BE2C (cell line): Measurements from ENCODE around the gene NOP9. TPM values are rescaled to one million over a fixed set of nuclear protein-coding genes. Genes with fewer than 3 reads are reported as not detected.
A peak's percentile ranks its signal among the peaks of the same experiment; 100 is the strongest.

ENCODE experiments used
- DNase-seq: peaks from one replicate; pipeline ENCODE4 v3.0.0-alpha.2; 2020
- H3K27me3 ChIP-seq: fragments of 250-450 bp; sonication (Bioruptor Pico); 2 replicates; pipeline ENCODE4 v1.5.1; 2020; ENCODE audit warnings: mild to moderate bottlenecking
- H3K36me3 ChIP-seq: fragments of 250-450 bp; sonication (Bioruptor Pico); 2 replicates; pipeline ENCODE4 v1.5.1; 2020; ENCODE audit warnings: mild to moderate bottlenecking
- H3K4me1 ChIP-seq: fragments of 250-450 bp; sonication (Bioruptor Pico); 2 replicates; pipeline ENCODE4 v1.5.1; 2020
- H3K4me3 ChIP-seq: 2 replicates; pipeline ENCODE4 v1.5.1; 2011; ENCODE audit warnings: low read depth, low read length
- H3K9me3 ChIP-seq: fragments of 250-450 bp; sonication (Bioruptor Pico); 2 replicates; pipeline ENCODE4 v1.5.1; 2020
- CTCF ChIP-seq: IDR thresholded peaks from 2 replicates; pipeline ENCODE4 v1.5.1; 2012; ENCODE audit warnings: mild to moderate bottlenecking, low read depth, low read length
- polyA plus RNA-seq: library from polyadenylated mRNA; unstranded; fragments of >200 nt; gene quantifications from one replicate; pipeline ENCODE4 v1.2.1, GENCODE V29; 2012; ENCODE audit warnings: low read depth, missing spikeins; ENCODE audit not compliant: insufficient read length, insufficient read depth

NOP9 gene, protein sequence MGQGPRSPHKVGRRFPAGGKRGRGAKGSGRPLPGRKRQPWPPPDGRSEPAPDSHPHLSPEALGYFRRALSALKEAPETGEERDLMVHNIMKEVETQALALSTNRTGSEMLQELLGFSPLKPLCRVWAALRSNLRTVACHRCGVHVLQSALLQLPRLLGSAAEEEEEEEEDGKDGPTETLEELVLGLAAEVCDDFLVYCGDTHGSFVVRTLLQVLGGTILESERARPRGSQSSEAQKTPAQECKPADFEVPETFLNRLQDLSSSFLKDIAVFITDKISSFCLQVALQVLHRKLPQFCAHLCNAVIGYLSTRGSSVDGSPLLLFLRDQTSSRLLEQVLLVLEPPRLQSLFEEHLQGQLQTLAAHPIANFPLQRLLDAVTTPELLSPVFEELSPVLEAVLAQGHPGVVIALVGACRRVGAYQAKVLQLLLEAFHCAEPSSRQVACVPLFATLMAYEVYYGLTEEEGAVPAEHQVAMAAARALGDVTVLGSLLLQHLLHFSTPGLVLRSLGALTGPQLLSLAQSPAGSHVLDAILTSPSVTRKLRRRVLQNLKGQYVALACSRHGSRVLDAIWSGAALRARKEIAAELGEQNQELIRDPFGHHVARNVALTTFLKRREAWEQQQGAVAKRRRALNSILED
- polyA plus RNA-seq: 46.3 TPM

DNA sequence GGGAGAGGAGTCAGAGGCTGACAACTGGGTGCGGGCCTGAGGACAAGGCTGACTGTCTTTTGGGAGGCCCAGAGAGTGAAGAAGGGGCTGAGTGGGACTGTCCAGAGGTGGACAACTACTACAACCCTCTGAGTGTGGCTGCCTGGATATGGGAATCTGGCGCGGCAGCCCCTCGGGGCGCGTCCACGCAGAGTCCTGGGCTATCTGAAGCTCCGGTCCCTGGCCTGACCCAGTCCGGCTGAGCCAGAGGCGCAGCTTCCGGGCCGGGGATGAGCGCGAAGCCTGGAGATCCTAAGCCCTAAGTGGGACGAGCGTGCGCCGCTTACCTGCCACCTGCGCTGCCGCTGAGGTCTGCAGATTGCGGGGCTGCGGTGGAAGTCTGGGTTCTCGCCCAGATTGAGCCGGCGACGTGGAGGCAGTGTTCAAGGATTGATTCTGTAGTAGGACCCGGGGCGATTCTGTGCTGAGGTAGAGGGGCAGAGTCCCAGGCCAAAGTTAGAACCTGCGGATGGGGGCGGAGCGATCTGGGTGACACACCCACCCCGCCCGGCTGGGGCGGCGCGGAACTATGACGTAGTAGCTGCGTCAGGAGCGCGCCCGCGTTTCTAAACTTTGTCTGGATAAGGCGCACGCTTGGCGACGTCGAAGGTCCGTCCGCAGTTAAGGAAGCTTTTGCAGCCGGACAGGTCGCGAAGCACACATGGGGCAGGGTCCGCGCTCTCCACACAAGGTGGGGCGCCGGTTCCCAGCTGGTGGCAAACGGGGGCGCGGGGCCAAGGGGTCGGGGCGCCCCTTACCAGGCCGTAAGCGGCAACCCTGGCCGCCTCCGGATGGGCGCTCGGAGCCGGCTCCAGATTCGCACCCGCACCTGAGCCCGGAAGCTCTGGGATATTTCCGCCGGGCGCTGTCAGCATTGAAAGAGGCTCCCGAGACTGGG, at the start of gene NOP9, which contains the start of gene DHRS1:
Gene NOP9 (plus strand): TSS at position 596 of the 937 bp plus-strand sequence. CDS start 105 bp downstream, at position 701.
Gene DHRS1 (minus strand): TSS at position 526 of the 937 bp plus-strand sequence. CDS start 674 bp downstream, outside the sequence.
- Histone ChIP-seq H3K27me3 (no peaks in the 10 kb centered on the region), H3K4me3 (peak within 1 kb of the TSS; percentile 79), H3K4me1 (no peaks in the 10 kb centered on the region), H3K36me3 (peaks cover 22% of the 10 kb centered on the region), H3K9me3 (no peaks in the 10 kb centered on the region)
- no peak for TF ChIP-seq CTCF
- DNase-seq: peak; percentile 90

DNA sequence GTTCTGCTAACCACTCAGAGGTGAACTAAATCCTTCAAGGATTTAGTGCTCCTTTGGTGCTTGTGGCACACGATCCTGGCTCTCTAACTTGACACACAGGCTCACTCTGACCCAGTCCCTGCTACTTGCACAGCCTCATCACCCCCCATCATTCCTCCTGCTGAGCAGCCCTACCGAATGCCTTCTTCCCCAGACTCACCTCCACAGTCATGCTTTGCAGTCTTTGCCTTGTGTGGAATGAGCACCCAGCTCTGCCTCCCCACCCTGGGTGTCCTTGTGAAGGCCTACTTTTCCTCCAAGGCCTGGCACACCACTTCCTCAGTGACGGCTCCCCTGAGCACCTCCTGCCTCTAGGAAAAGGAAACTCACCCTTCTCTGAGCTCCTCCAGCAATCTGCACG, 49.3 kb upstream of the NOP9 start:
- TF ChIP-seq CTCF: no peak
- Histone ChIP-seq H3K36me3 (no peaks in the 10 kb centered on the region), H3K4me3 (no peak overlapping the region), H3K9me3 (no peaks in the 10 kb centered on the region), H3K27me3 (no peaks in the 10 kb centered on the region), H3K4me1 (no peaks in the 10 kb centered on the region)
- no peak for DNase-seq

DNA sequence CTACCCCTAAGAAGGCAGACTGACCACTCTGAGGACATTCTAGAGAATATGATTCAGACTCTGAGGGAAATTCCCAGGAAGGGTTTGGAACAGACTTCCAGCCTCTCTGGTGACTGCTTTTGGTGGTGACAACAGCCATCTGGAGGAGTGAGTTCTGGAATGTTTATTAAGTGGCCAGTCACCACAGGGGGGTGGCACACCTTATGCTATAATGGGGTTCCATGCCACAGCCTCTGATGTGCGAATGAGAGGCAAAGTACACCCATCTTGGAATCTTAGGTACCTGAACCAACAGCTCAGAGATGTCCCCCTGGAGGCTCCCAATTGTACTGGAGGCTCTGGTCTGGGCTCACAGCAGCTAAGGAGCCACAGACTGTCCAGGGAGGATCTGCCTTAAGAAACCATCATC, 47.8 kb upstream of the NOP9 start:
- DNase-seq: no peak
- Histone ChIP-seq H3K36me3 (no peaks in the 10 kb centered on the region), H3K27me3 (no peaks in the 10 kb centered on the region), H3K4me1 (no peaks in the 10 kb centered on the region), H3K4me3 (no peak overlapping the region), H3K9me3 (no peaks in the 10 kb centered on the region)
- TF ChIP-seq CTCF: no peak

DNA sequence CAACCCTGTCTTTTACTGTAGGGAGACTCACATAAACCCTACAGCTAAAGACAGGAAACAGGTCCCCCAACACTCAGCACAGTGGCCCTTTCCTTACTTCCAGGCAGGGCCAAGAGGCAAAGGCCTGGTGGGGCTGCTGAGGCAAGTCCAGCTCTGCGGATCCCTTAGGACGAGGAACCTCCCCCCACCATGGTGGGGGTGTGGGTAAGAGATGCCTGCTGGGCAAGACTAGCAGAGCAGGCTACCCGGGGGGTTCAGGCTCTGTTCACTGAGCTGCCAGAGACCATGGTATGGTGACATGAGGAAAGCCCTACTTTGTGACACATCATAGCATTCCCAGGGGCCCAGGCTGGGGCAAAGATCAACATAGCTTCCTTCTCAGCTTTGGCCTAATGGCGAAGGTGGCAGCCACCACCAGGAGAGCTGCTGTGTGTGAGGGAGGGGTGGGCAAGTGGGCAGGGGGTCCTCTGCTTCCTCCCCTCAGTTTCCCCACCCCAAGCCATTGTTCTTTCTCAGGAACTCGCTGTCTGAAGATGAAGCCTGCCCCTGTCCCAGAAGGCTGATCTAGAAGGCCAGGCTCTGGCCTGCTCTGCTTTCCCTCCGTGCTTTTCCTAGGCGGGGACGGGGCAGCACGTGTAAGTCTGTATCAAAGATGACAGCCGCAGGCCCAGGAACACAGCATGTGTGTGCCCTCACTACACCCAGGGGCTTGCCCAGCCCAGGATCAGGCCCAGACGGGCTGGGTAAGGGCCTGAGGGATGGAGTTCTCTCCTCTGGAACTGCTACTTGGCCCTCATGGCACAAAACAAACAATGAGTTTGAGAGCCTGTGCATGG, 47.1 kb upstream of the NOP9 start:
- no peaks in the 10 kb centered on the region for H3K9me3 ChIP-seq
- H3K4me3 ChIP-seq: no peak overlapping the region
- no peak for TF ChIP-seq CTCF
- no peaks in the 10 kb centered on the region for H3K27me3 ChIP-seq
- no peaks in the 10 kb centered on the region for H3K36me3 ChIP-seq
- DNase-seq: no peak
- no peaks in the 10 kb centered on the region for H3K4me1 ChIP-seq

DNA sequence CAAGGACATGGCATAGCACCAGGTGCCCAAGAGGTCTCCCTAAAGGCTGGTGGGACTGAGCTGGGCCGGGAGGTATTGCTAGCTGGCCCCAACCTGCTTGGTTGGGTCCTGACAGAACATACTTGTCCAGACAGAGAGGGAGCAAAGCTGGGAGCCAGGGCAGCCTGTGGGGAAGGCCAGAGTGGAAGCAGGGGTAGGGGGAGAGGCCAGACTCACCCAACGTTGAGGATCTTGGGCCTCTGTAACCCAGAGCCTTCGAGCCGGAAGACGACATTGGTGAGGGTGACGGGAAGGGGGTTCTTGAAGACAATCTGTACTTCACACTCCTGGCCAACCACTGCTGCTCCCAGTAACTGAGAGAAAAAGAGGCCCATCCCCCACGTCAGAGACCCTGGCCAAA, 45.7 kb upstream of the NOP9 start:
- H3K36me3 ChIP-seq: no peaks in the 10 kb centered on the region
- TF ChIP-seq CTCF: no peak
- H3K27me3 ChIP-seq: no peaks in the 10 kb centered on the region
- no peaks in the 10 kb centered on the region for H3K9me3 ChIP-seq
- H3K4me3 ChIP-seq: no peak overlapping the region
- H3K4me1 ChIP-seq: no peaks in the 10 kb centered on the region
- DNase-seq: no peak
